ENCODE measurements around the gene ENGASE.

Gene ENGASE

DNA sequence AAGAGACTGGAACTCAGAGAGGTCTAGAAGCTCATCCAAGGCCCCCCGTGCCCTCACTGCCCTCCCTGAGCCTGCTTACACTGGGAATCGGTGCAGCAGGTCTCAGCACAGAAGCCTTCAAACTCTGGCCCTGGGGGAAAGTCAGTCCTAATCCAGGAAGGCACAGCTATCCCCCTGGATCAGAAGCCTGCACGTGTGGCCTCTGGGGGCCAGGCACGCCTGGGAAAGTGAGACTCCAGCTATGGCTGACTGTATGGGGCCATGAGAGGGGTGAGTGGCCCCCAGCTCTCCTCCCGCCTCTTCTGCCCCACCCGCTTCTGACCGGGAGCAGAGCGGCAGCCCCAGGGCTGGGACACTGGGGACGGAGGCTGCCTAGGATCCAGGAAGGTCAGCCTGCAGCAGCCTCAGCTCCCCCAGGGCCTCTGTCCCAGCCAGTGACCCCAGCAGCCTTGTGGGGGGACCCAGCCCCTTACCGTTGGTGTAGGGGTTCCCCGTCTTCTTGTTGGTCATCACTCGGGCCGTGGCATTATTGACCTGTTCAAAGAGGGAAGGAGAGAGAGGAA is 26.6 kb downstream of the ENGASE start:
- Mint-ChIP-seq H3K27me3 (peaks cover 66% of the 10 kb centered on the region), H3K4me1 (no peaks in the 10 kb centered on the region), H3K9me3 (no peaks in the 10 kb centered on the region), H3K36me3 (ENCODE audit: insufficient read depth) (peaks cover 2% of the 10 kb centered on the region), H3K4me3 (no peak overlapping the region), H3K27ac (ENCODE audit: low read depth) (no peak overlapping the region)
- no peak for ATAC-seq (replicated peaks; ENCODE audit: extremely low read depth, poor library complexity, severe bottlenecking)
- DNase-seq (ENCODE audit: low spot score in 2 of 2), result no peak

DNA sequence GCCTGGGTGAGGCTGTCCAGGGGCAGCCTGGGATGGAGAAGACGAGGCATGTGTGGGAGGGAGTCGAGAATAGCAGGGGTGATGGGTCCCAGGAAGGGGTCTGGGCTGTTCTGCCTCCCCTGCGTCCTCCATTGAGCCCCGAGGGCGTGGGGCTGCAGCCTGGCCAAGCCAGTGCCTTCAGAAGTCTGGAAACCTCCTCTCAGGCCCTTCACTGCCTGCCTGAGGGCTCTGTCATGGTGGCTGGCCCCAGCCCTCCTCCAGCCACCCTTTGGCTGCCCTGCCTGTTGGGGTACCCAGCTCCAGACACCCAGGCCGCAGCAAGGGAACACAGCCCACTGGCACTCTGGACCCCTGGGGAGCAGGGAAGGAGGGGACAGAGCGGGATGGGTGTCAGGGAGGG is 27.6 kb downstream of the ENGASE start:
- DNase-seq (ENCODE audit: low spot score in 2 of 2), result no peak
- Mint-ChIP-seq H3K36me3 (ENCODE audit: insufficient read depth) (peaks cover 2% of the 10 kb centered on the region), H3K4me3 (no peak overlapping the region), H3K27ac (ENCODE audit: low read depth) (no peak overlapping the region), H3K9me3 (no peaks in the 10 kb centered on the region), H3K4me1 (no peaks in the 10 kb centered on the region), H3K27me3 (peaks cover 66% of the 10 kb centered on the region)
- no peak for ATAC-seq (replicated peaks; ENCODE audit: extremely low read depth, poor library complexity, severe bottlenecking)

DNA sequence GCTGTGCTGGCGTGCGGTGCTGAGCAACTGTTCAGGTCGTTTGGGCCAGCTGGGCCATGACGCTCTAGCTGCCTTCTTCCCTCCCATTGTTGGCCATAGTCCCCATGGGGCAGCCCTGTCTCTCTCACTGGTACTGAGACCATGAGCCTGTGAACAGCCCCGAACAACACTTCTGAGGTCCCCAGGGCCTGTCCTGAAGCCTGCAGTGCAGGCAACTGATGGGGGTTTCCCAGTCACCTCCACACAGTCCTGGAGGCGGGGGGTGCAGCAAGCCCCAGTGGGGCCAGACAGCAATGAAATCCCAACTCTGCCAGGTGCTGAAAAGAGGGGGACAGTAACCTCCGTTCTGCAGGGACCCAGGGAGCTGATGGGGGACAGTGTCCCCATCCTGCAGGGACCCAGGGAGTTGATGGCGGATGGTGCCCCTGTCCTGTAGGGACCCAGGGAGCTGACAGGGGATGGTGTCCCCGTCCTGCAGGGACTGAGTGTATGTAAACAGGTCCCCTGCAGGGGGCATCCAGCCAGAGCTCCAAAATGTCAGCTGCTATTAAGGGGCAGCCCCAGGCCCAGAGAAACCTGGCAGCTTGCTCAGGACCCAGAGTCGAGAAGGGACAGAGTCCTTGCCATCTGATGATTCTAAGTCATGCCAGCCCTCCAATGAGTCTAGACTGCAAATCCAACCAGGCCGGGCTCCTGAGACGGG is 30.4 kb downstream of the ENGASE start:
- no peak for ATAC-seq (replicated peaks; ENCODE audit: extremely low read depth, poor library complexity, severe bottlenecking)

DNA sequence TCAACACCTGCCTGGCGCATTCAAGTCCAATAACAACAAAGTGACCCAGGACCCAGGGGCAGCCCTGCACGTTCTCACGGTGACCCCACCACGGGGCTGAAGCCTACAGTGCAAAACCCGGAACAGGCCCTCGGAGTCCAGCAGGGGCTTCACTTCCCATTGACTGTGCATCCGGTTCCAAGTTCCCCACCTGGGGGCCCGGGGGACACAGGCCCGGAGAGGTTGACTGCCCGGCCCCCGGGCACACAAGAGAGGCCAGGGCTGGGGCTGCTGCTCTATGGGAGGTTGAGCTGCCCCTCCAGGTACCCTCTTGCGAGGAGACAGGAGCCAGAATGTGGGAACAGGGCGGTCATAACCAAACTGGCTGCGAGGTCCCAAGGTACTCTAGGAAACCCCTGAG is 31.3 kb downstream of the ENGASE start:
- H3K4me1 Mint-ChIP-seq, result no peaks in the 10 kb centered on the region
- H3K4me3 Mint-ChIP-seq, result no peak overlapping the region
- DNase-seq (ENCODE audit: low spot score in 2 of 2) (no peak), ATAC-seq (replicated peaks; ENCODE audit: extremely low read depth, poor library complexity, severe bottlenecking) (no peak)
- H3K36me3 Mint-ChIP-seq (ENCODE audit: insufficient read depth), result no peaks in the 10 kb centered on the region
- no peak overlapping the region for H3K27ac Mint-ChIP-seq (ENCODE audit: low read depth)
- peaks cover 33% of the 10 kb centered on the region for H3K27me3 Mint-ChIP-seq
- no peaks in the 10 kb centered on the region for H3K9me3 Mint-ChIP-seq

More for the DNA sequence above, 30.4 kb downstream of the ENGASE start:
- no peak overlapping the region for H3K4me3 Mint-ChIP-seq
- no peaks in the 10 kb centered on the region for H3K4me1 Mint-ChIP-seq
- H3K9me3 Mint-ChIP-seq, result no peaks in the 10 kb centered on the region
- peaks cover 38% of the 10 kb centered on the region for H3K27me3 Mint-ChIP-seq
- H3K36me3 Mint-ChIP-seq (ENCODE audit: insufficient read depth), result no peaks in the 10 kb centered on the region
- no peak overlapping the region for H3K27ac Mint-ChIP-seq (ENCODE audit: low read depth)
- no peak for DNase-seq (ENCODE audit: low spot score in 2 of 2)

DNA sequence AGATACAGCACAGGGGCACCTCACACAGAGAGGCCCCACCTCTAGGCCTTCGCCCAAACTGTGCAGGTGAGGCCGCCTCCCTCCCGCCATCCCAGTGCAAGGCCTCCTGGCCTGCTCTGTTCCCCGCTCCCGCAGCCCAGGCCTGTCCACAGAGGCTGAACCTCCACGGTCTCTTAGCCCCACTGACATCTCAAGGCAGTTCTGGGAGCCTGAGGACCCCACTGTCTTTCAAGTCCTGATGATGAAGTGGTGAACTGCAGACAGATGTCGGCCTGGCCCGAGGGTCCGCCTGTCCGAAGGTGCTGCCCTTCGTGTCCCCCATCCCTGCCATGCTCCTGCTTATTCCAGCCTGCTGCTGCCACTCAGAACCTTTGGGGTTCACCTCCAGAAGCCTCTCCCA is 32.3 kb downstream of the ENGASE start:
- H3K4me1 Mint-ChIP-seq, result no peaks in the 10 kb centered on the region
- no peak overlapping the region for H3K4me3 Mint-ChIP-seq
- H3K9me3 Mint-ChIP-seq, result no peaks in the 10 kb centered on the region
- no peak overlapping the region for H3K27ac Mint-ChIP-seq (ENCODE audit: low read depth)
- ATAC-seq (replicated peaks; ENCODE audit: extremely low read depth, poor library complexity, severe bottlenecking) (no peak), DNase-seq (ENCODE audit: low spot score in 2 of 2) (no peak)
- no peaks in the 10 kb centered on the region for H3K36me3 Mint-ChIP-seq (ENCODE audit: insufficient read depth)
- peaks cover 29% of the 10 kb centered on the region for H3K27me3 Mint-ChIP-seq

DNA sequence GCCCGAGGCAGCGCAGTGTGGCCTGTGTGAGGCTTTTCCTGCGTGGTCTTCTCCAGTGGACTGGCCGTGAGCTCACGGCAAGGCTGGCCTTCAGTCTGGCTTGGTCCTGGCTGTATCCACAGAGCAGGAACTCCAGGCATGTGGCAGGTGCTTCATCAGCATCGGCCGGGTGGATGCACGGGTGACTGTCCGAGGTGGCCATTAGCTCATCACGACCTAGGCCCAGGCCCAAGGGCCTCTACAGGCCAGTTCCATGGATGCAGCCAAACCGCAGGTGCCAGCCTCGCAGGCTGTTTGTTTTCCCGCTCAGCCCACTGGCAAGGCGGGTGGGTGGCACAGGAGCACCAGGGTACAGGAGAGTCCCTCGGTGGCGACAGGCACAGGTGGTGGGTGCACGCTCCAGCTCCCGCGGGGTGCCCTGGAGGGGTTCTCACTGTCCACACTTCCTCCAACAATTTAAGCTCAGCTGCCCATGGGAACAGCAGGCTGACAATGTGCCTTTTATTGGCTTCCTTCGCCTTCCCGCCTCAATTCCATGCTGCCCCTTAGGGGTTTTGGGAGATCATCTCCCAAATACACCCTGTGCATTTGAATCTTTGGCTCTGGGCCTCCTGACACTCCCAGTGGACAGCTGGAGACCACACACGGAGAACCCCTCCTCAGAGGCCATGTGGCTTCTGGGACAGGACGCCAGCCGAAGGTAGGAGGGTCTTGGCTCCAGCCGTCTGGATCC is 33.0 kb downstream of the ENGASE start:
- ATAC-seq (replicated peaks; ENCODE audit: extremely low read depth, poor library complexity, severe bottlenecking) (no peak), DNase-seq (ENCODE audit: low spot score in 2 of 2) (no peak)
- no peaks in the 10 kb centered on the region for H3K36me3 Mint-ChIP-seq (ENCODE audit: insufficient read depth)
- H3K27me3 Mint-ChIP-seq, result peaks cover 22% of the 10 kb centered on the region
- no peak overlapping the region for H3K27ac Mint-ChIP-seq (ENCODE audit: low read depth)
- no peaks in the 10 kb centered on the region for H3K9me3 Mint-ChIP-seq
- H3K4me1 Mint-ChIP-seq, result no peaks in the 10 kb centered on the region
- H3K4me3 Mint-ChIP-seq, result no peak overlapping the region

DNA sequence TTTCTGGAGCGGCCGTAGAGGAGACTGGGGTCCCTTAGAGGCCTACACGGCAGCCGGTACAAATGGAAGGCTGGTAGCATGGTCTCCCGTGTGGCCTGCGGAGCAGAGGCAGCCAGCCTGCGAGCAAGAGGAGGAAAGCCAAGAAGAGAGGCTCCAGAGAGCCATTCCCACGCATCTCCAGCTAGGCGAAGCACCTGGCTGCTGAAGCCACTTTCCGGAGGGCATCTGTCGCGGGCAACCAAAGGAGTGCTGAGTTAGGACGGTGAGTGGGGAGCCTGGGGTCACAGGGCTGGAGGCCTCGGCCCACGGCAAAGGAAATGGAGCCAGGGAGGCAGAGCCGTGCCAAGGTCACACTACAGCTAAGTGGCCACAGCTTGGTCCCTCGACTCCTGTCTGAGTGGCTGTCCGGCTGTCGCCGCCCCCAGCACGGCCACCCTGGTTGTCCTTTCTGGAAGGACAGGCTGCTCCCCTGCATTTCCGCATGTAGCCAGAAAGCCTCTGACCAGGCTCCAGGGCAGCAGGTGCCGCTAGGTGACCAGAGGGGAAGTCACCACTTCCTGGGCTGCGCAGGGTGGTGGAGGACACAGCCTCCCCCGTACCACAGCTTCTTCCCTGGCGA is 33.7 kb downstream of the ENGASE start:
- Mint-ChIP-seq H3K9me3 (no peaks in the 10 kb centered on the region), H3K4me3 (no peak overlapping the region), H3K27ac (ENCODE audit: low read depth) (no peak overlapping the region), H3K4me1 (no peaks in the 10 kb centered on the region), H3K36me3 (ENCODE audit: insufficient read depth) (no peaks in the 10 kb centered on the region), H3K27me3 (peaks cover 15% of the 10 kb centered on the region)
- ATAC-seq (replicated peaks; ENCODE audit: extremely low read depth, poor library complexity, severe bottlenecking) (no peak), DNase-seq (ENCODE audit: low spot score in 2 of 2) (no peak)

DNA sequence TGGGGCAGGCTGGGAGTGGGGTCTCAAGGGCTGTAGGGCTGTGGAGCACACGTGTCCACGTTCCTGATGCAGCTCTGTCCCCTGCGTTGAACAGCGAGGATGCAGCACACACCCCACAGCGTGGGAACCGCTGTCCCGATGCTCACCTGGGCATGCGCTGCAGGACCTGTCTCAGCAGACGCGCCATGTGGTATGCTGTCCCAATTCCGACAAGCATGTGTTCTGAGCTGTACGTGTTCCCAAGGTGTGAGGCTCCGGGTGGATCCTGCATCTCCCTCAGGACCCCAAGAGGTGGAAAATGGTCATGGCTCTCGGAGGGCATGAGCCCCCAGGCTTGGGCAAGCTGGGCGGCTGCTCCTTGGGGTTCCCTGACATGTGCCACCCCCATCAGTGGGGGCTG is 34.2 kb downstream of the ENGASE start:
- Mint-ChIP-seq H3K9me3 (no peaks in the 10 kb centered on the region), H3K36me3 (ENCODE audit: insufficient read depth) (no peaks in the 10 kb centered on the region), H3K27me3 (peaks cover 16% of the 10 kb centered on the region), H3K4me1 (no peaks in the 10 kb centered on the region), H3K4me3 (no peak overlapping the region), H3K27ac (ENCODE audit: low read depth) (no peak overlapping the region)
- no peak for ATAC-seq (replicated peaks; ENCODE audit: extremely low read depth, poor library complexity, severe bottlenecking)
- DNase-seq (ENCODE audit: low spot score in 2 of 2), result no peak

DNA sequence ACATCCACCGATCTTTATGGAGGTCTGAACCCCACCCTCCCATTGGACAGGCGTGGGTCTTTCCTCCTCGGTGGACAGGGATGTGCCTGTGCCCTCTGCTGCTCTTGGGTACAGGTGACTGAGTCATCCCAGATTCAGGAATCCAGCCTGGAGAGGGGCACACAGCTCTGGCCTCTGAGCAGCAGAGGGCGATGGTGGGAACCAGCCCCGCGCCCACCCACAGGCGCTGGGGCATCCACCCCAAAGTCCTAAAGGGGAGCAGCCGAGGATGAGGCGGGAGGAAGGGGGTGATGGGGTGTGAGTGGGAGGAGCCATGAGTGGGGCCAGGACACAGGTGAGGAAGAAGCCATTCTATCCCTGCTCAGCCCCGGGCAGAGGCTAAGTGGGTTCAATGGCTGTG is 35.0 kb downstream of the ENGASE start:
- no peak overlapping the region for H3K4me3 Mint-ChIP-seq
- peaks cover 15% of the 10 kb centered on the region for H3K27me3 Mint-ChIP-seq
- H3K9me3 Mint-ChIP-seq, result no peaks in the 10 kb centered on the region
- no peak overlapping the region for H3K27ac Mint-ChIP-seq (ENCODE audit: low read depth)
- DNase-seq (ENCODE audit: low spot score in 2 of 2) (no peak), ATAC-seq (replicated peaks; ENCODE audit: extremely low read depth, poor library complexity, severe bottlenecking) (no peak)
- H3K4me1 Mint-ChIP-seq, result no peaks in the 10 kb centered on the region
- no peaks in the 10 kb centered on the region for H3K36me3 Mint-ChIP-seq (ENCODE audit: insufficient read depth)

DNA sequence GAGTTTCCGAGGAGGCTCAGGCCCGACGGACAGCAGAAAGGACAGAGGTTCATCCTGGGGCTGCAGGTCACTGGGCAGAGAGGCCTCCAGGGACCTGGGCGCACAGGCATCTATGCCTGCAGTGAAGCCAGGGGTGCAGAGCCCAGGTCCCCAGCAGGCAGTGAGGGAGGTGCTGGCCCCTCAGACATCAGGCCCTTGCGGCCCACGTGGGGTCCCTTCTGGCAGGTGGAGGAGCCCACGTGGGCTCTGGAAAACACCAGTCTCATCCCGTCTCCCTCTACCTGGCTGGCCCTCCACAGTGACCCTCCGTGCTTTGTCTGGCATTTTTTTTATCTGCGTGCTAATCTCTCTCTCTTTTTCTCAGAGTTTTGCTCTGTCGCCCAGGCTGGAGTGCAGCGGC is 36.5 kb downstream of the ENGASE start:
- ATAC-seq (replicated peaks; ENCODE audit: extremely low read depth, poor library complexity, severe bottlenecking), result no peak
- no peak for DNase-seq (ENCODE audit: low spot score in 2 of 2)
- Mint-ChIP-seq H3K27ac (ENCODE audit: low read depth) (no peak overlapping the region), H3K27me3 (peaks cover 9% of the 10 kb centered on the region), H3K4me3 (no peak overlapping the region), H3K4me1 (no peaks in the 10 kb centered on the region), H3K36me3 (ENCODE audit: insufficient read depth) (no peaks in the 10 kb centered on the region), H3K9me3 (no peaks in the 10 kb centered on the region)

DNA sequence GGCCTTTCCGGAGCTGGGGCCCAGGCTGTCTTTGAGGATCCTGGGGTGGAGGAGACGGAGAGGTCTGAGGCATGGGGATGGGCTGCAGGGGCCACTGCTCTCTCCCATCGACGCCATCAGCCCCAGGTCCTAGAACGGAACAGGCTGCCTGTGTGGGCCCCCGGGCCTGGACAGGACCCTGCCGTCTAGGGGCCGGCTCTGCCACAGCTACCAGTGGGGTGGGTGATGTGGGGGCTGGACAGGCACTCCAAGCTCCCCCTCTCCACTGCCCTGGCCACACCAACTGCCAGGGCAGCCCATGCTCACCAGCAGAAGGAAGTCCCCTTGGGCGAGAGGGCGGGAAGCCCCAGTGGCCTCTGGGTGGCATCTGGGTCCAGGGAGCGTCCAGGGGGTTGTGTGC is 37.8 kb downstream of the ENGASE start:
- peaks cover 9% of the 10 kb centered on the region for H3K27me3 Mint-ChIP-seq

DNA sequence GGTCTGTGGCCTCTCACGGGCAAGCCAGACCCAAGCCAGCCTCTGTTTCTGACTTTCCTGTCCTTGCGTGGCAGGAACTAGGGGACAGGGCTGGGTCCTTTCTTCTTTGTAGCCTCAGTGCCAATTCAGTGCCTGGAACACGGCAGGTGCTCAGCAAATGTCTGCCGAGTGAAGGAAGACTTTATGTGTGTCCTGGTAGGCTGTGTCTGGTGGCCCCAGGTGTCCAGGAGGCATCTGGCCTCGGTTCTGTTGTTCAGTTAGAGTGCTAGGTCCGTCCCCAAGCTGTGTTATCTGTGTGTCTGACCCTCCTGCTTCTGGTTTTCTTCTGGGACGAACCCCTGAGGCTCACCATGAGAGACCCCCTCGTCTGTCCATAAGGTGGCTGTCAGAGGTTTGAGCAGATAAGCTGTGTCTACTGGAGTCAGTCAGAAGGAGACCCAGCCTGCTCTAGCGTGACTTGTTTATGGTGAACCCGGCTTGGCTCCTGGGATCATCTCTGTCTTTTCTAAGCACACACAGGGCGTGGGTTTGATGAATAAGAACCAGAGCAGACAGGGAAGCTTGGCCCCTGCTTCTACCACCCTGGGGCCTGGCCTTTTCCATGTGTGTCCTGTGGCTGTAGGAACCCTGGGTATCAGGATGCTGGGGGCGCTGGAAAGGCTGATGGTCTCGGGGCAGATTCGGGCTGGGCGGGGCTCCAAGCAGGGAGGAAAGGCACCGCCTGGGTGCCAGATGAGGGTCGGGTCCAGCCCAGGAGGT is 39.3 kb downstream of the ENGASE start:
- ATAC-seq (replicated peaks; ENCODE audit: extremely low read depth, poor library complexity, severe bottlenecking) (no peak), DNase-seq (ENCODE audit: low spot score in 2 of 2) (no peak)
- Mint-ChIP-seq H3K27ac (ENCODE audit: low read depth) (no peak overlapping the region), H3K36me3 (ENCODE audit: insufficient read depth) (no peaks in the 10 kb centered on the region), H3K4me3 (no peak overlapping the region), H3K27me3 (peaks cover 9% of the 10 kb centered on the region), H3K9me3 (no peaks in the 10 kb centered on the region), H3K4me1 (no peaks in the 10 kb centered on the region)

More for the DNA sequence above, 37.8 kb downstream of the ENGASE start:
- ATAC-seq (replicated peaks; ENCODE audit: extremely low read depth, poor library complexity, severe bottlenecking), result no peak
- Mint-ChIP-seq H3K27ac (ENCODE audit: low read depth) (no peak overlapping the region), H3K36me3 (ENCODE audit: insufficient read depth) (no peaks in the 10 kb centered on the region), H3K4me3 (no peak overlapping the region), H3K4me1 (no peaks in the 10 kb centered on the region), H3K9me3 (no peaks in the 10 kb centered on the region)
- DNase-seq (ENCODE audit: low spot score in 2 of 2), result no peak
